Stimulated activated CD8-positive, alpha-beta memory T cell treated with anti-CD3 and anti-CD28 coated beads, Interleukin-4, amount 100 ng/mL, for 48 hours (primary cell): Measurements from ENCODE around the gene AKR1C1.
"Not testable (repeated sequence)": the region's sequence is repeated elsewhere in the genome, so short reads cannot be mapped to it uniquely, and the experiment has no call there.

ENCODE experiments used
- DNase-seq: peaks from one replicate; pipeline ENCODE4 v3.0.0-alpha.2; 2020

The AKR1C1 gene

DNA sequence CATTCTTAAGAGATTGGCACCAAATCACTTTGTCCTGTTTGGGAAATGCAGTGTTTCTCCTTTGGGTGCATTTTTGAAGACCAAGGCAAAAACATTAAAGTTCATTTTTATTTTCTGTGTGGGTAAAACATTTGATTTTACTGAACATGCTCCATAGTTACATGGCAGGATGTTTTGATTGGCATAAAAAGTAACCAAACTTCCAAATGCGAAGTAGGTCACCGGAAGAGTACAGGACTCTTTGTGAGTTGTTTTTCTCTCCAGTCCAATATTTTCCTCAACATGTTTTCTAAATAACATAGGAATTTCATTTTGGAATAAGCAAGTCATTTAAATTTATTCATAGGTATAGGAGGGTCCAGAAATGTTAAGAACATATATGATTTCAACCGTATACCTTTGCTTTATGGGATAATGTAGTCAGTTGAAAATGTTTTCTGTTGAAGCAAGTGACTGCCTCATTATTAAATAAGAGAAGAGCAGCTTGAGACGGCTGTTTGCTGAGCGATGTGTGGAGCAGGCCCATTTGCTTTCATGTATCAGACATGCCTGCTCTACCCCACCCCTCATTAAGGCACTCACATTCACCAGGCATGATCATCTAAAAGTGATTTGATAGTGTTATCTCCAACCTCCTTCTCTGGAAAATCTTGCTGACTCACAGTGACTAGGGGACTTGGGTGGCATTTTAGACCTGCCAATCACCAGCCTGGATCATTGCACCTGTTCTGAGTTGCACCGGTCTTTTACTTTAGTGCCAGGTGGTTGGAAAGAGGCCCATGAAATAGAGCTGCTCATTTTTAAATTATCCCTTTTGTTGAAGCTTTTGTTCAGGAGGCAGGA lies 56.8 kb downstream of the AKR1C1 start:
- DNase-seq: not testable (repeated sequence)

DNA sequence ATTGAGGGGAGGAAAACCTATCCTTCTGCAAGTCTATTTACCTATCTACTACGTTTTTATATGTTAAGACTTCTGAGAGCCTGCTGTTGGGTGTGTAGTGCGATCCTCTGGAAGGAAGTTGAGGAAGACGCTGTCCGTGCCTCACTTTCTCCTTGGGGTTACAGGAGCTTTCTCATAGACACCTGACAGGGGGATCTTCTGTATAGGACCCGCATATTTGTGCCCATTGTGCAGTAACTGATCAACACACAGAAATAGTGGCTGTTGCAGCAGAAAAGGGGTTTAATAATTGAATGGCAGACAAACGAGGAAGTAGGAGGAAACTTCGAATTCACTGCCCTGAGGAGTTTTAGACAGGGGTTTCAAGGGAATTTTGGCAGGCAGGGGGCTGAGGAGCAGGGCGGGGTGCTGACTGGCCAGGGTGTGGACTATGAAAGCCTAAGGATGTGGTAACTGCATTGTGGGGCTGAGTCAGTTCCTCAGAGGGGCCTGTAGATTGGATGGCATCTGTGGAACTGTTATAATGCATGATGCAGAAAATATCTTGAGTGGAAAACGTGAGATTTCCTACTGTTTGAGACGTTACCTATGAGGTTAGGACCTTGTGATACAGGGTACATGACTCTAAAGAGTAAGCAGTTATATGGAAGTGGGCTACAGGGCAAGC lies 58.5 kb downstream of the AKR1C1 start:
- DNase-seq: not testable (repeated sequence)

DNA sequence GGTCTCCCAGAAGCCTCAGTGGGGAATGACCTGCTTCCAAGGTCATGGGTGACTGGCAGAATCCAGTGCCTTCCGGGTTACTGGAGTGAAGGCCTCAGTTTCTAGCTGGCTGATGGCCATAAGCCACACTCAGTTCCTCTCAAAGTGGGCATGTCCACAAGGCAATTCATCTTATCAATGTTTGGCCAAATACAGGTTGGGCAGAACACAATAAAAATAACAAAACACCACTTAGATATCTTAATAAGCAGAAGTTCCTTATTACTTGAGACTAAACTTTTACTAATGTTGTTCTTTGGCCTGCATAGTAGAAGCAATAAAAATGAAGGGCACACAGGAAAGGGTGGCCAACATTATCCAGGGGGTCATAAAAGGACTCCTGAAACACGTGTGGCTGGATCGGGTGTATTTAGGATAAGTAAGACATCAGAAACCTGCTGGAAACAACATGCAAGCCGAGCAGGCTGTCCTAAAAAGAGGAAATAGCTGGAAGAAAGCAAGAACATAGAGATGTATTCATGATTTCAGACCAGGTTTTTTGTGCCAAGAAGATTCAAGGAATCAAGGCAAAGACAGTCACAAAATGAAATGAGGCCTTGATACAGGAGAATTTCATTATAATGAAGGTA lies 60.1 kb downstream of the AKR1C1 start:
- DNase-seq: no peak

DNA sequence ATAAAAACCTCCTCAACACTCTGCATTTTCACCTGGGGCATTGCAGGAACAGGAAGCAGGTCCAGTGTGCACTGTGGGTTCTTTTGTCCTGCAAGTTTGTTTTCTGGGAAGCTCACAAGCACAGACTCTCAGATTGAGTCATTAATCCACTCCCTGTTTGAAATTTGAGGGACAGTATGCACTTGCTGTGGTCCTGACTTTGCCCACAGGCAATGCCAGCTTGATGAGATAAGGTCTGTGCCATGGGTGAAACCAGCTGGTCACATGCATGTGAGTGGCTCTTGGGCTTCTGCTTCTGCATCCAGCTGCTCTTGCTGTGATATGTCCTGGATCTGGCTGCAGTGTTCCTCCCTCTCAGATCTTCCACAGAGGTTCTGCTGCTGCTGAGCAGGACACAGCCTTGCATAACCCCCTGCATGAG lies 62.3 kb downstream of the AKR1C1 start:
- DNase-seq: not testable (repeated sequence)

DNA sequence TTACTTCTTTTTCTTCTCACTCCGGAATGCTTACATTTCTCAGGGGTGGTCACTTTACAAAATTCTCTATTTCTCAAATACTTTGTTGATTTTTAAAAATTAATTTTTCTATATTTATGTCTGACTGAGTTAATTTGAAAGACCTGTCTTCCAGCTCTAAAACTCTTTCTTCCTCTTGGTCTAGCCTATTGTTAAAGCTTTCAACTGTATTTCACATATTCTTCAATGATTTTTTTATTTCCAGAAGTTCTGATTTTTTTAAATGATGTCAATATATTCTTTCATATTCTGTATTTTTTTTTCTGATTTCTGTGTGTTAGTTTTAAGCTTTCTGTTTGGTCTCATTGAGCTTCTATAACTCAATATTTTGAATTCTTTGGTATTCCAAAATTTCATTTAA lies 67.8 kb downstream of the AKR1C1 start:
- no peak for DNase-seq

DNA sequence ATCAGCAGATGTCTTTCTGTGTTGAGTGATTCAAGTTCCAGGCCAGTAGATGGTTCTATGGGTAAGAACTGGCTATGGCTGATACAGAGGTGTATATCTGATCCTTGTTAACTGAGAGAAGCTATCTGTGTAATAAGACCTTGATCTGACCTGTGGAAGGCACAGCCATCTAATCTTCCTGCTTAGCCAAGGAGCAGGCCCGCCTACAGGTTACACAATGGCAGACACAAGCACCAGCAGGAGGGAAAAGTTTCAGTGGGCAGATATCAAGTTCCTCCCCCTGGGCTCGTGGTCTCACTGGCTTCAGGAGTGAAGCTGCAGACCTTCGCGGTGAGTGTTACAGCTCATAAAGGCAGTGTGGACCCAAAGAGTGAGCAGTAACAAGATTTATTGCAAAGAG lies 68.4 kb downstream of the AKR1C1 start:
- not testable (repeated sequence) for DNase-seq

DNA sequence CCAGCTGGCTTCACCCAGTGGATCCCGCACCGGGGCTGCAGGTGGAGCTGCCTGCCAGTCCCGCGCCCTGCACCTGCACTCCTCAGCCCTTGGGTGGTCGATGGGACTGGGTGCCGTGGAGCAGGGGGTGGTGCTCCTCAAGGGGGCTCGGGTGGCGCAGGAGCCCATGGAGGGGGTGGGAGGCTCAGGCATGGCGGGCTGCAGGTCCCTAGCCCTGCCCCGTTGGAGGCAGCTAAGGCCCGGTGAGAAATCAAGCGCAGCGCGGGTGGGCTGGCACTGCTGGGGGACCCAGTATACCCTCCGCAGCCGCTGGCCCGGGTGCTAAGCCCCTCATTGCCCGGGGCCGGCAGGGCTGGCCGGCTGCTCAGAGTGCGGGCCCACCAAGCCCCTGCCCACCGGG lies 69.2 kb downstream of the AKR1C1 start:
- not testable (repeated sequence) for DNase-seq
